Activated gamma-delta T cell treated with anti-CD3 and anti-CD28 coated beads, Interleukin-2, amount 50 U/mL, for 16 hours (primary cell): ENCODE data around the gene ANKS1B.

Experiments used
- DNase-seq: peaks from one replicate; pipeline ENCODE4 v3.0.0-alpha.2; 2020; ENCODE audit warnings: low read depth

The ANKS1B gene

GRCh38 chr12:98817742-98818141, 1167.0 kb downstream of the ANKS1B start:
- DNase-seq, result no peak

DNA sequence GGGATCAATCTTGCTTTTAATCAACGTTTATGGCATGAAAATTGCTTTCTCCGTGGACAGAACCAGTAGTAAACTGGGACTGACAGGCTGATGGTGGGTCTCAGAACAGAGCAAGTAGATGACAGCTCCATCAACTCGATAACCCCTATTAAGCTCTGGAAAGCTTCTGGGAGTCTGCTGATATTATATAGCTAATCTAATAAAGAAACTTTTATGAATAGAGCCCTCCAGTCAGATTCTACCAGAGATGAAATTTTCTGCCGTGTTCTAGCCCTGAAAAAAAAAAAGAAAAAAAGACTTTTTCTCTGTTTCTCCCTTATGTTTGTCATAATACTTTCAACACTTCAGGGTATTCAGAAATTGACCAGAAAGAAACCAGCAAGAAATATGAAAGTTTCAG, 1168.0 kb downstream of the ANKS1B start:
- DNase-seq, result no peak

- no peak for DNase-seq
These were observed 1170.5 kb downstream of the ANKS1B start for GRCh38 chr12:98814254-98814653.

GRCh38 chr12:98812225-98812624, 1172.5 kb downstream of the ANKS1B start:
- DNase-seq, result no peak

- no peak for DNase-seq
These were observed 1176.4 kb downstream of the ANKS1B start for GRCh38 chr12:98808243-98808875.

DNA sequence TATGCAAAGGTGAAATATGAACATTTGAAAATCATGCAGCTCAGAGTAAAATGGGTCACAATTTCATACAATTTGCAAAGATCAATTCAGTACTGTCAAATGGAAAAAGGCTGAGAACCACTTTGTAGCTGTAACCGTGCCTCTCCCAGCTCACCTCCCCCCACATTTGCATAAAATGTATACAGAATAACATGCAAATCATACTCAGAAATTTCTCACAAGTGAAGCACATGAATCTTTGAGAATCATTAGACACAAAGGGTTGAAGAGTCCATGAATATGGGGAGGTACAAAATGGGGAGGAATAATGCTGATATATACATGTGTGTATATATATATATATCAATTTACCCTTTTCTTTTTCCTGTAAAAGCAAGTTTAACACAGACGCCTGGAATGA, 1177.5 kb downstream of the ANKS1B start:
- DNase-seq, result no peak

DNA sequence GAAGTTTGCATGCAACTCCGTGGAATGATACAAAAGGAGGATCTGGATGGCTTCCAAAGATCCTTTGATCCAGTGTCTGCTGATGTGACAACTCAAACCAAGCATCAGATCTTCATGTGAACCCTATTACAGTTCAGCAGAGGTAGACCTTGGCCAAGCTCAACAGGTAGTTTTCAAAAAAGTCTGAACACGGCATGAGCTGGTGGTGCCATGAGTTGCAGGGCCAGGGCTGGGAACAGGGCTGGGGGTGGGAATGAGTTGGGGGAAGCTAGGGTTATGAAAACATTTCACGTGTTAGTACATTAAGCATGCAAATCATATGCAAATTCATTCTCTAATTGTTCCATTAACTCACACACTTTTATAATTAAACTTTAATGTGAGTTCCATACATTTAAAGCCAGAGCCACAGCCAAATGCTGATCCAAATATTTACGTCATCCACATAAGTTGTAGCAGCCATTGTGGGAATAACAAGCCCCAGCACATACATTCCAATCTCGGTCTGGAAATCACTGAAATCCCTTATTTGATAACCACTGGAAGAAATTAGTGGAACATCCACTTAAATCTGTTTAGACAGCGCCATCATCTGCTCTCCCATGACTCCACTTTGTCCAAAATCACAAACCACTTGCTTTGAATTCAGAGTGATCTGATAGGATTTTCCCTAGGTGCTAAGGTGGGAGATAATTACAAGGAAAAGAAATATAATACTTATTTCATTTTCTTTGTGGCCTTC, 1181.1 kb downstream of the ANKS1B start:
- no peak for DNase-seq

GRCh38 chr12:98799822-98800221, 1184.9 kb downstream of the ANKS1B start:
- DNase-seq, result no peak

DNA sequence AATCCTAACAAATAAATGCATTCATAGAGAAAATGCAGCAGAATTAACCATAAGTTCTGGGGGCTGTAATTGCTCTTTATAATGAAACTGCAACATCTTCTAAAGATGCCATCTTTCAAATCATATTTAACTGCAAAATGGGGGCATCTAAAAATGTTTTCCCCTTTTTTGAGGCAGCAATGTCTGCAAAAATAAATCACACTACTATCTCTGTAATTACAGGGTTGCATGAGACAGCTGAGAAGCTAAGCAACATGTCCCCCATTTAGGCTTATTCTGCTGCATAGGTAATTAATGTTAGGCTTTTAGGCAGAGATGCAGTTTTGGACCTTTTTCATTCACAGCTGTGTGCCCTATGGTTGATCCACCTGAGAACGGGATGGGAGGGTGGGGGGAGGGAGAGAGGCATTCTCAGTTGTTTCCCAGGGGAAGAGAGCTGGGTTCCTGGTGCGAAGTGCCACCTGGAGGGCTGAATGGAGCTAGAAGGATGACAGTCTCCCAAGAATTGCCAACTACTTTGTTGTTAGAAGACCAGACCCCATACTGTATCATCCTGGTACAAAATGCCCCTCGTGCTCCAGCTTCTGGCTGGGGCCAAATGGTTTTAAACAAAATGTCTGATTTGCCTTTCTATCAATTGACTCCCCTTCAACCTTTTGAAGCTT, 1185.5 kb downstream of the ANKS1B start:
- no peak for DNase-seq

GRCh38 chr12:98797200-98797599, 1187.5 kb downstream of the ANKS1B start:
- no peak for DNase-seq

- DNase-seq, result no peak
These were observed 1188.0 kb downstream of the ANKS1B start for GRCh38 chr12:98796745-98797144.

DNA sequence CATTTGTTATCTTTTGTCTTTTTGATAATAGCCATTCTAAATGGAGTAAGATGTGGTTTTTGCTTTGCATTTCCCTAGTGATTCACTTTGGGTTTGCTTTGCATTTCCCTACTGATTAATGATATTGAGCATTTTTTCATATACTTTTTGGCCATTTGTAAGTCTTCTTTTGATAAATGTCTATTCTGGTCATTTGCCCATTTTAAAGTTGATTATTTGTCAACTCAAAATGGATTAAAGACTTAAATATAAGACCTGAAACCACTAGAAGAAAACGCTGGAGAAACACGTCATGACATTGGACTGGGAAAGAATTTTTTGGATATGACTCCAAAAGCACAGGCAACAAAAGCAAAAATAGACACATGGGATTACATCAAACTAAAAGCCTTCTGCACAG, 1191.6 kb downstream of the ANKS1B start:
- DNase-seq, result no peak

- no peak for DNase-seq
These were observed 1193.3 kb downstream of the ANKS1B start for GRCh38 chr12:98791406-98791805.

DNA sequence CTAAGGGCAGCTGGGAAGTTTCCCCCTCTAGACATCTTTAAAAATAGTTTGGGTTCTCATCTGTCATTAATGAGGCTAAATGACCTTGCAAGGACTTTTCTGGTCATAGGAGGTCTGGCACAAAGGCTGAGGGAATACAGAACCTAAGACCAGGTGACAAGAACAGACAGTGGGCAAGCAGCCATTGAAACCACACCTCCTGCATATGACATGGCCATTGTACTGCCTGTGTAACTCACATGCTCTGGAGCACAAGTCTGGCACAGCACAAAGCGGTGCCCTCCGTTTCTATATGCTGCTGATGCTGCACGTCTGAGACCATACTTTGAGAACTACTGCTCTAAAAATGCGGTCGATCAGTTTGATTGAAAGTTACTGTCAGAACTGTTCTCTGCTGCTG, 1196.3 kb downstream of the ANKS1B start:
- no peak for DNase-seq

GRCh38 chr12:98786653-98787052, 1198.1 kb downstream of the ANKS1B start:
- DNase-seq, result no peak

DNA sequence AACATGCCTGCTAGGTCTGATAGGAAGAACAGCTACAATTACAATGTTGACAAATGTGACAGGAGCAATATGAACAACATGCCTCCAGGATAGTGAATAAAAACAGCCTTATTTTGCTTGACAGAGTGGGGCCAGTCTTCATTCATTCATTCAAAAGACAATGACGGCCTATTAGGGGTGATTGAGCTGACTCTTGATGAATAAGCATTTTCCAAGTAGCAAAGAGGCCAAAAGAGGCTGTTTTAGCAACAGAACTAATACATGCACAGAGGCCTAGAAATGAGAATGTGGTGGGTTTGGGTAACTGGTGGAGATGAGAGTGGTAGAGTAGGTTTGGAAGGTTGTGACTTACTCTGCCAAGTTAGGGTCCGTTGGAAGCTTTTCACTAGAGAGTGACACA, 1201.3 kb downstream of the ANKS1B start:
- DNase-seq, result no peak

- no peak for DNase-seq
These were observed 1204.5 kb downstream of the ANKS1B start for GRCh38 chr12:98780261-98780660.

GRCh38 chr12:98772818-98773217, 1211.9 kb downstream of the ANKS1B start:
- DNase-seq, result no peak

GRCh38 chr12:98771811-98772752, 1212.7 kb downstream of the ANKS1B start:
- DNase-seq, result no peak

DNA sequence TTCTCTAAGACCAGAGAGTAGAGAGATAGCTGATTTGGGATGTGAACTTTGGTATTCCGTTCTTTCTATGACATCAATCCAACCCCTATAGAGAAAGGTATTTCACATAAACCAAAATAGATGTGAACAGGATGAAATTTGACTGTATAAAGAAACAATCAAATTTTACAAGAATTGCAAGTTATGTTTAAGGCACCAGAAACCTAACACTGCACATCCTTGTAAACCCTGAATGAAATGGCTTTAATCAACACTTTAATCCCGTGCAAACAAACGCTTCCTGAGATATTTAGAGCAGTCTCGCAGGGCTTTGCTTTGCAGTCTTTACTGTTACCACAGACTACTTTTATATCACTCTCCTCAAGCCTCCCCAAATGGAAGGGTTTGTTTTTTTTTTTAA, 1214.5 kb downstream of the ANKS1B start:
- DNase-seq, result no peak

- DNase-seq, result no peak
These were observed 1215.7 kb downstream of the ANKS1B start for GRCh38 chr12:98769068-98769467.

- DNase-seq, result no peak
These were observed 1217.5 kb downstream of the ANKS1B start for GRCh38 chr12:98767248-98767647.
